ENCODE results near the gene VPS37D.

DNA sequence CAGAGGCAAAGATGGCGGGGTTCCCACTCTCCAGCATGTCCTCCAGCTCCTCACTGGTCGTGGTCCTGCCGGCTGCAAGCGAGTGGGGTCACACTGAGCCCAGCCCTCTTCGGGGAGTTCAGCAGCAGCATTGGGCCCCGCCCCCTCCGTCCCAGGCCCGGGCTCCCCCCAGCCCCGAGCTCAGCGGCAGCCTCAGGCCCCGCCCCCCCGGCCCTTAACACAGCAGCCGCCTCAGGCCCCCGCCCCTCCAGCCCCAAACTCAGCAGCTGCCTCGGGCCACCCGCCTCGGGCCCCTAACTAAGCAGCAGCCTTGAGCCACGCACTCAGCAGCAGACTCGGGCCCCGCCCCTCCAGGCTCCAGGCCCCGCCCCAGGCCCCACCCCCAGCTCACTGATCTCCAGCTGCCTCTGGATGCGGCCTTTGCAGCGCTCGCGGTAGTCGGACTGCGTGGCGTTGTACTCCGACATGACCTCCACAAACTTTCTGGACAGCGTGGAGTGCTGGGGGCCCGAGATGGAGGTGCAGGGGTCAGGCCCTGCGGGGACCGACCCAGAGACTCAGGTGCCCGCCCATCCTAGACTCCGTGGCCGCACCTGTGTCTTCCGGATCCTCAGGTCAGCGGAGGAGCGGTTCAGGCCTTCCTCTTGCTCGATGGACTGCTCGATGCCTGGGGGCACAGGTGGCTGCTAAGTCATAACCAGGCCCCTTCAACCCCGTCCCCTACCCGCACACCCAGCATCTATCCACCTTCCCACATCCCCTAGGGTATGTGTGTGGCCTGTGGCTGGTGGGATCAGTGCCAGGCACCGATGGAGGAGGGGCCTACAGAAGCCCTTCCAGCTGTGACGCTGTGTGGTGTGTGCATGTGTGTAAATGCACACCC, 36.4 kb downstream of the VPS37D start:
- TF ChIP-seq CEBPB (IDR thresholded peaks at IDR 0.05; ENCODE audit: low read depth, low read length) (no peak), MAFK (IDR thresholded peaks at IDR 0.05; ENCODE audit: low read depth, low read length) (no peak), CTCF (conservative IDR thresholded peaks at IDR 0.05; ENCODE audit: low read depth, low read length) (no peak), POLR2A (IDR thresholded peaks at IDR 0.05; ENCODE audit: low read depth, low read length) (no peak), RCOR1 (IDR thresholded peaks at IDR 0.05; ENCODE audit: insufficient replicate concordance, low read length) (no peak), MXI1 (IDR thresholded peaks at IDR 0.05; ENCODE audit: borderline replicate concordance, low read depth, low read length) (no peak), ELK1 (IDR thresholded peaks at IDR 0.05; ENCODE audit: borderline replicate concordance, low read depth, low read length) (no peak), RFX5 (IDR thresholded peaks at IDR 0.05; ENCODE audit: low read depth, low read length) (no peak), RAD21 (IDR thresholded peaks at IDR 0.05; ENCODE audit: low read length) (no peak), USF2 (IDR thresholded peaks at IDR 0.05; ENCODE audit: low read depth, low read length) (no peak)

Data from IMR-90 (cell line).